NCI-H1105 (cell line): ENCODE measurements around the gene FIBCD1.

Source experiments
- DNase-seq: peaks from one replicate; lab custom pipeline; 2025; lab: John Stamatoyannopoulos, UW

FIBCD1 gene

GRCh38 chr9:130906735-130907416 is 32.2 kb downstream of the FIBCD1 start:
- DNase-seq, result no peak

GRCh38 chr9:130905902-130906734 is 32.9 kb downstream of the FIBCD1 start:
- DNase-seq, result no peak

GRCh38 chr9:130905125-130905901 is 33.7 kb downstream of the FIBCD1 start:
- DNase-seq, result no peak

GRCh38 chr9:130904070-130905044 is 34.7 kb downstream of the FIBCD1 start:
- DNase-seq, result no peak

- no peak for DNase-seq
Observed at GRCh38 chr9:130903194-130904069, 35.6 kb downstream of the FIBCD1 start.

GRCh38 chr9:130902204-130903185 is 36.6 kb downstream of the FIBCD1 start:
- no peak for DNase-seq

- no peak for DNase-seq
Observed at GRCh38 chr9:130901498-130902203, 37.4 kb downstream of the FIBCD1 start.

GRCh38 chr9:130900701-130901497 is 38.1 kb downstream of the FIBCD1 start:
- DNase-seq, result no peak

GRCh38 chr9:130899051-130899748 is 39.8 kb downstream of the FIBCD1 start:
- no peak for DNase-seq

- DNase-seq, result no peak
Observed at GRCh38 chr9:130898552-130898852, 40.5 kb downstream of the FIBCD1 start.

GRCh38 chr9:130897848-130898551 is 41.0 kb downstream of the FIBCD1 start:
- no peak for DNase-seq

GRCh38 chr9:130897105-130897751 is 41.8 kb downstream of the FIBCD1 start:
- no peak for DNase-seq

GRCh38 chr9:130896233-130897014 is 42.6 kb downstream of the FIBCD1 start, which contains the start of gene QRFP:
Gene QRFP (minus strand): TSS chr9:130896812. CDS start chr9:130893838, 2,974 bp downstream.
- no peak for DNase-seq

GRCh38 chr9:130895481-130896232 is 43.4 kb downstream of the FIBCD1 start:
- no peak for DNase-seq
